Stimulated activated naive CD4-positive, alpha-beta T cell (primary cell): ENCODE data around the gene PDX1.

ENCODE experiments used
- DNase-seq, 6 experiments: peaks; one replicate each; lab custom pipeline; 2025; lab: John Stamatoyannopoulos, UW

The PDX1 gene

DNA sequence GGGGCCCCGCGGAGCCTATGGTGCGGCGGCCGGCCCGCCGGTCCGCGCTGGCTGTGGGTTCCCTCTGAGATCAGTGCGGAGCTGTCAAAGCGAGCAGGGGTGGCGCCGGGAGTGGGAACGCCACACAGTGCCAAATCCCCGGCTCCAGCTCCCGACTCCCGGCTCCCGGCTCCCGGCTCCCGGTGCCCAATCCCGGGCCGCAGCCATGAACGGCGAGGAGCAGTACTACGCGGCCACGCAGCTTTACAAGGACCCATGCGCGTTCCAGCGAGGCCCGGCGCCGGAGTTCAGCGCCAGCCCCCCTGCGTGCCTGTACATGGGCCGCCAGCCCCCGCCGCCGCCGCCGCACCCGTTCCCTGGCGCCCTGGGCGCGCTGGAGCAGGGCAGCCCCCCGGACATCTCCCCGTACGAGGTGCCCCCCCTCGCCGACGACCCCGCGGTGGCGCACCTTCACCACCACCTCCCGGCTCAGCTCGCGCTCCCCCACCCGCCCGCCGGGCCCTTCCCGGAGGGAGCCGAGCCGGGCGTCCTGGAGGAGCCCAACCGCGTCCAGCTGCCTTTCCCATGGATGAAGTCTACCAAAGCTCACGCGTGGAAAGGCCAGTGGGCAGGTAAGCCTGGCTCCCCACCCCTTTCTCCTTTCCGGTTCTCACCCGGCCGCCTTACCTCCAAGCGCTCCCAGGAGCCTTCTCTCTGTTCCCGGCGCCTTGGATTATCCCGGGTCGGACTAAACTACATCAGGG is at the start of gene PDX1:
PDX1 (plus strand) TSS at position 67 of the 743 bp plus-strand sequence; CDS start at position 206, 139 bp downstream.
- no peak for DNase-seq

DNA sequence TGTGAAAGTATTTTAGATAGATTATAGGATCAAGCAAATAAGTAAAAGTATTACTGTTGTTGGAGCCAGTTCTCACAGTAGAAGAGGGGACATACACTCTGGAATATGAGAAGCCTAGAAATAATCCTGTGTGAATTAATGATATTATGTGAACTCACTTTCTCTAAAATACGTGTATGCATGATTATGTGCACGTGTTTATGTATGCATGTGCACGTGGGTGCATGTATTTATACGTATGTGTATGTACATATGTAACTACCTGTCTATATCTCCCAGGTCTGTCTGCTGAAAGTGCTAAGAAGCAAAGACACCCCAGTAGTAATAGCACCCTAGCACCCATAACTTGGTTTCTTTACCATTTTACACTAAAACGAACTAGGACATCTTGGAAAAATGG is 41.5 kb upstream of the PDX1 start:
- DNase-seq: no peak

DNA sequence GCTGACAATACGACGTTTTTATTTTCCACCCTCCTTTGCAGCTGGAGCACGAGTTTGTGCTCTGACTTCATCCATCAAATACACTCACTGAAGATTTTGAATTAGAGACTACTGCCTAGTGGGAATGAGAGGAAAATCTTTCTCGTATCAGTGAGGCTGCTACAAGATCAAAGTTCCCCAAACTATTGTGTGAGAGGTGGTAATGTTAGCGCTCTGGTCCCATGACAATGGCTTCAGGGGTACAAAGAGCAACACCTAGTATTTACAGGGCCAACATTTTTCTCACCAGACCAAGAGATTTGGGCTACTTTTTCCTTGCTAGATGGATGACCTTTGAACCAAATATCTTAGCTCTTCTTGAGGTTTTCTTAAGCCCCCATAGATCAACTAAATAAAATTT is 30.3 kb upstream of the PDX1 start:
- DNase-seq: no peak

DNA sequence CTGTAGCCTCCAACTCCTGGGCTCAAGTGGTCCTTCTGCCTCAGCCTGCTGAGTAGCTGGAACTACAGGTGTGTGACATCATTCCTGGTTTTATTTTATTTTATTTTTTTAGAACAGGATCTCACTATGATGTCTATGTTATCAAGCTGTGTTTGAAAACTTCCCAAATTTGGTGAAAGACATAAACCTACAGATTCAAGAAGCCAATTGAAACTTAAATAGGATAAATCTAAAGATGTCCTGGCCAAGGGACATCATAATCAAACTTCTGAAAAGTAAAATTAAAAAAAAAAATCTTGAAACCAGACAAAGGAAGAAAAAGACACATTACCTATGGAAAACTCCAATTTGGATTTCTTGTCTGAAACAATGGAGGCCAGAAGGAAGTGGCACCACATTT is 23.1 kb upstream of the PDX1 start:
- no peak for DNase-seq

DNA sequence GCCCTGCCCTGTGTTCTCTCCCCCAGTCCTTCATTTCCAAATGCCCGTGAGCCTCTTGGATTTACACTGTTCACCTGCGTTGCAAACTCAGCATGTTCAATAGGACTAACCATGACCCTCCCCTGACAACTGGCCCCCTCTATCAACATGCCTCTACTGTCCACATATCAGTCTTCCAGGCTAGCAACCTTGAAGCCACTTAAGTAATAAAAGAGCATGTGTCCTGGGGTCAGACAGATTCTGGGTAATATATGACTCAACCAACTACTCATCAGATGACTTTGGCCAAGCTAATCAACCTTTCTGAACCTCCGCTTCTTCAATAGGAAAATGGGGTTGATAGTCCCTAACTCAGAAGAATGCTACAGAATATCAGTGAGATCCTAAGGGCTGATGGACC is 15.1 kb upstream of the PDX1 start:
- DNase-seq: no peak

DNA sequence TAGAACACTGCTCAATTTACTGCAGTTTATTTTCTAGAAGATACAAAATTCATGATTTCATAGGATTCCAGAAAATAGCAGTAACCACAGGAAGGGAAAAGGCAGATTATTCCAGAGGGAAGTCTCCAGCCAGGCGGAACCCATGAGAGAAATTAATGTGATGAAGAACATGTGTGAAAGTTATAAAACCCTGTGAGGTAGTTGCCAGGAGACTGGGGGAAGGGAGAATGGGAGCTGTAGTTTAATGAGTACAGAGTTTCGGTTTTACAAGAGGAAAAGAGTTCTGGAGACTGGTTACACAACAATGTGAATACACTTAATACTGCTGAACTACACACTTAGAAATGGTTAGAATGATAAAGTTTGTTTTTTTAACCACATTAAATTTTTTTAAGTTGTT is 14.2 kb upstream of the PDX1 start:
- DNase-seq: no peak

DNA sequence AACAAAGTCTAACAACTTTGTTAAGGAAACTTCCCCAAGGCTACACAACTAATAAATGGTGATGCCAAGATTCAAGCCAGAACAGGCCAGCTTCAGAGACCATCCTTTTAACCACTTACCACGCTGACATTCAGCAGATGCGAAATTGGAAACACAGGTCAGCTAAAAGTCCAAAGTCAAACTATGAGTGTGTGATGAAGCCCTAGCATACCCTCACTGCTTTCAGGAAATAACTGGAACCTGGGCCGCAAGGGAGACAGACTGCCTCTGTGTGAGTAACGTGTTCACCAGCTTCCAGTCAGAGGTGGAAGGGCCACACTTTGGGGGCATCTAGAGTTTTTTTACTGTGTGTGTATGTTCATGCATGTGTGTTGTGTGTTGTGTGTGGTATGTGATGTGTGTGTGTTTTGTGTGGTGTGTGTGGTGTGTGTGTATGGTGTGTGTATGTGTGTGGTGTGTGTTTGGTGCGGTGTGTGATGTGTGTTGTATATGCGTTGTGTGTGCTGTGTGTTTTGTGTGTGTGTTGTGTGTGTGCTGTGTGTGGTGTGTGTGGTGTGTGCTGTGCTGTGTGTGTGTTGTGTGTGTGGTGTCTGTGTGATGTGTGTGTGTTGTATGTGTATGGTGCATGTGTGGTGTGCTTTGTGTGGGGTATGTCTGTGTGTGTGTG is 12.5 kb upstream of the PDX1 start:
- no peak for DNase-seq

DNA sequence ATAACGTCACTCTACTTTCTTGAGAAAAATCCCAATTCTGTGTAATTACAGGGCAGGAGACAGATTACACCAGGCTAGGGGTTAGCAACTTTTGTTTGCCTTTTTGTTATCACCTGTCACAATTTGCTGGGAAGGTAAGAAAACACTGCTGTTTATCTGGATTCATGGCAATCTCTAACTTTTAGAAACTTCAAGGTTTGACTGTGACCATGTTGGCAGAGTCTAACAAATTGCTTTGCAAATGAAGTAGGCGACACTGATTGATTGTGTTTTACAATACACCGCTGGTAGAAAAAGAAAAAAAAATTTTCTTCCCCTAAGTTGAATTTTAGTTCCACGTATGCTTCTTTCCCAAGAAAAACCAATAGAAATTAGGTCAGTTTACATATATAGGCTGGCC is 10.4 kb upstream of the PDX1 start:
- DNase-seq: no peak

DNA sequence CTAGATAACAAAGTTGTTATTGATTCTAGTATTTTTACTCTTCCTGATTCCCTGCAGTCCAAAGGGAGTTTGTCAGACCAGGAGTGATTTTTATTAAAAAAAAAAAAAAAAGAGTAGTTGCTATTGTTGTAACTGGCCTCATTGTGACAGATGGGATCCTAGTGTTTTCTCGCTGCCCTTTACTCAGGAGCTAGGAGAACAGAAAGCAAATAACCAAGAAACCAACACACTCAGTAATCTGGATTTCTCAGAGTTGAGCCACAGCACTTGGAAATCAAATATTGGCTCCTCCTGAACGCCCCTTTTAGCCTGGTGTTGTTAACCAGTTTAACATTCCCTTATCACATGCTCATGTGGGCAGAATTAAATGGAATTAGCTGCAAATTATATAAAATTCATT is 8.3 kb upstream of the PDX1 start:
- no peak for DNase-seq

DNA sequence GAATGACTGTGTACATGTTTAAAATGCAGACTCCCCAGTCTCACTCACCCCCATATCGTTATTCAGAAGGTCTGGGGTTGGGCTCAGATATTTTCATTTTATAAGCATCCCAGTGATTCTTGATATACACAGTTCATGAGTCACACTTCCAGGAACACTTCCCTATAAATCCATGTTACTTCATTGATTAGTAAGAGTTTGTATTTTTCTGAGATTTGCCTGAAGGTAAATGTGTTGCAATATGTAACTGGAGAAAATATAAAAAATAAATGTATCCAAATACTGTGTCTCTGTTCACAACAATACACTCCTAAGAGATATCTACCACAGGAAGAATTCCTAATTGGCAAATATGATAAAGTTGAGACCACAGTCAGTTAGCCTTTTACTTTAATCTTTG is 6.6 kb upstream of the PDX1 start:
- no peak for DNase-seq

DNA sequence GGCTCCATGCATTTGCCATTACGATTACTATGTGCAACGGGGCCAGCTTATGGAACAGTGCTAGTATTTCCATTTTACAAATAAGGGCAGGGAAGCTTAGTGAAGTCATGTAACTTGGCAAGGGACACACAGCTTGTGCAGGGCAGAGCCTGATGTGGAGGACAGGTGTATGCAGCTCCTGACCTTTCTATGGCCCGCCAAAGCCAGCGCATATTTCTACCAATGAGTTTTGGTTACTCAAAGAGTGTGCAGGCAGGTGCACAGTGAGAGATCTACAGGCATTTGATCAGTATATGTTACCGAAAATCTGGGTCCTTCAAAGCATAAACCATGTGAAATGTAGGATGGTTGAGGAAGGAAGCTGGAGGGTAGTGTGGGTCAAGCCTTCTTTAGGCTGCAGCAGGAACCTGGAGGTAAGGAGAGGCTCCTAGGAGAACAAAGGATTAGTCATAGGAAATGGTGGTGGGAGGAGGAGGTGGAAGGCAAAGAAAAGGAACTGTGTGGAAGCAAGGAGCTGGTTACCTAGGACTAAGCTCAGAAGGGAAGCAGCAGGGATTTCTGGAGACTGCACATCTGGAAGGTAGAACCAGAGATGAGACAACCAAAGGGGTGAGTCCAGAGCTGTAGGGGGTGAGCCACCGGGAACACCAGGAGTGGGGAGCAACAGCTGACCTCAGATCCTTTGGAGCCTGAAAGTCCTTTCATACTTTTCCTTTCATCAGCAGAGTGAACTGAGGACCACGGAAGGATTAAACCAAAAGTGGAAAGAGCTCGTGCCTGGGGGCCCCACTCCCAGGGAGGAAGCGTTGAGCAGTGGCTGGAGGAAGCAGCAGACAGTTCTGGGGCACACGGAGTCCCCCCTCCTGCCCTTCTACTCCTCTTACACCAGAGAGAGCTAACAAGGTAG is 4.2 kb upstream of the PDX1 start:
- DNase-seq: no peak

DNA sequence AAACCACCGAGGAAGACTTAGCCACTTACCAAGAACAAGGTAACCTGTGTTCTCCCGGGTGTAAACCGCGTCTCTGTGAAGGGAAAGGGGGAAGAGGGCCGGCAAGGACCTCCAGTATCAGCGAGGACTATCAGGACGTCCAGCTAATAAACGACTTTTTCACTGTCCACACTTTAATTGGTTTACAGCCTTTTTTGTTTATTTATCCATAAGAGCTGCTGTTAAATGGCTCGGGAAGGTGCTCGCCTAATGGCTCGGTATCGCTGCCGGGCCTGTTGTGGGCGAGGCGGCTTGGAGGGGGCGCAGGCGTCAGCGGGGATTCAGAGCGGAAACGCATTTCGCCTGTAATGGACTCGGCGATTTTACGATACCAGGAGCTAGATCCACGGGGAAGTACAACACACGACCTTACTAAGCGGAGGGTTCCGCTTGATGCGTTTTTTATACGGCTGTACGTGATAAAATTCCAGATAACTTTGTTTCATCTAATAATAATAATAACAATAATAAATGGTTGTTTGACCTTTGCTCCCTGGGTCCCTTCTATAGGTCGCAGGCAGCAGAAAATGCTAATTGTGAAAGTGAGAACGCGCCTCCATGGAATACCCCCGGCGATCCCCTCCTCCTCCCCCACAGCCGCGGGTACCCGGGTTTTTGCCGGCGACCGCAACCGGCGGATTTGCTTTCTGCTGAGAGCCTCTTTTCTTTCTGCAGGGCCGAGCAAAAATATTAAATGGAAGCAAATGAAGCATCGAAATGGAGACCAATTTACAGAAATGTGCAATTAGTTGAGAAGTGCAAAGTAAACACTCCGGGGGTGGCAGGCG is 2.5 kb upstream of the PDX1 start:
- DNase-seq: no peak

DNA sequence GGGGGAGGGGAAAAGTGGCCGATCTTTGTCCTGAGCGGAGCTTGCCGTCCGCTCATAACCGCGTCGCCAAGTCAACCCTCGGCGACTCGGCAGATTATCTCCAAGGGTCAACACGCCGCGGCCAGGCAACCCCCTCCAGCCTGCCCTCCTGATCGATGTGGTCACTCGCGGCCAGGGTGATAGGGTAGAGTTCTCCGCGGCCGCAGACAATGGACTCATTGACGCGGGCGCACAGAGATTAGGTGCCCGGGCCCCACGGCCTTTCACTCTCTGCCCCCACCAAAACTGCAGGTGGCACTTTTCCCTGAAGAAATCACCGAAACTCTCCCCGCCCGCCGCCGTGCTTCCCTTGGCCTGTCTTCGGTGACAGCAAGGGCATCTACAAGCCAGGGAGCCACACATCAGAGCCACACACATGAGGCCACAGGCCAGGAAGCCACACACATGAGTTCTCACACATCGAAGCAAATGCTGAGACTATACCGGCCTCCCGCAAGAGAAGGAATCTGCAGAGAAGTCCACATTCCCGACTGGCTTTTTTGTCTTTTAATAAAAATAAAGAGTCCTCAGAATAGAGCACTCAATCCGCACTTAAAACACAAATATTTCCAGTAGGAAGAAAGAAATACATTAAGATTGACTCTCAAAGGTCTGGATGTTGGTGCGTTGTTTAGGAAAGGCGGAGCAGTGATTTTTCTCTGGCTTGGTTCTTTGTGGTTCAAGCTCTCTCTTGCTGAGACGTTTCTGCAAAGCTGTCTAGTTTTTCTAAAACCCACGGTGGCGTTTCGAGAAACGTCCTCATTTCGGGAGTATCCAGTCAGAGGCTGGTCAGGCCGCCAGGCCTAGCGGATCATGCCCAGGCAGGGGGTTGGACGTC is 1.5 kb upstream of the PDX1 start:
- peak in 1 of 6 experiments; percentile 5 for DNase-seq

DNA sequence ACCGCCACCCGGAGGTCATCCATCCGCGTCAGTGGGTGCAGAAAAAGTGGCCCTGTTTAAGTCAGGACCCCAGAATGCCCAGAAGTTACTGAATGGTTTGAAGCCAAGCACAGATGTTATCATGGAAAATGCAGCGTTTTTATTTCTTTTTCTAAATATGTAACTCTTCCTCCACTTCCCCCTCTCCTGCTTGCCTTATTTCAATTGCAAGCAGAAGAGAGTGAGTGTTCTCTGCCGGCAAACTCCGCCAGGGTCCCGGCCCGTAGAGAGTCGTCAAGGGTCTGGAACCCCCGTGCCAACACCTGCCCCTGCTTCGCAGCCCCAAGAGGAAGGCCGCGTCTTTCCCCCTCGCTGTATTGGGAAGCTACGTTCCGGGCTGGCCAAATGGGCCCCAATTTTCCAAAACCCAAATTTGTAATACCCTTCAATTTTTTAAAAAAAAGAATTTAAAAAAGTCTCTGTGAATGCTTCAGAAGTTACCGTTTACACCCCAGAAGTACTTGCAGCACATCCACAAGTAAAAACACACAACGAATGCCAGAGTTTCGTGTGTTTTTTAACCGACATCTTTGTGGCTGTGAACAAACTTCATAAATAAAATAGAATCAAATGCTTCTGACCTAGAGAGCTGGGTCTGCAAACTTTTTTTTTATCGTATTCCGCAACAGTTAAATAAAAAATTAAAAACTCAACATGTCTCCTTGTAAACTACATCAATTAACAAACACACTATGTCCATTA is 712 bp upstream of the PDX1 start:
- no peak for DNase-seq

DNA sequence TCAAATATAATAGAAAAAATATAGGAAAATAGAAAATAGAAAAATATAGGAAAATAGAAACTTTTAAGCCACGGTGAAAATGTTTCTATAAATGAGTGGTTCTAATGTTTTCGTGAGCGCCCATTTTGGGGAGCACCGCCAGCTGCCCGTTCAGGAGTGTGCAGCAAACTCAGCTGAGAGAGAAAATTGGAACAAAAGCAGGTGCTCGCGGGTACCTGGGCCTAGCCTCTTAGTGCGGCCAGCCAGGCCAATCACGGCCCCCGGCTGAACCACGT is 204 bp upstream of the PDX1 start:
- DNase-seq: no peak

DNA sequence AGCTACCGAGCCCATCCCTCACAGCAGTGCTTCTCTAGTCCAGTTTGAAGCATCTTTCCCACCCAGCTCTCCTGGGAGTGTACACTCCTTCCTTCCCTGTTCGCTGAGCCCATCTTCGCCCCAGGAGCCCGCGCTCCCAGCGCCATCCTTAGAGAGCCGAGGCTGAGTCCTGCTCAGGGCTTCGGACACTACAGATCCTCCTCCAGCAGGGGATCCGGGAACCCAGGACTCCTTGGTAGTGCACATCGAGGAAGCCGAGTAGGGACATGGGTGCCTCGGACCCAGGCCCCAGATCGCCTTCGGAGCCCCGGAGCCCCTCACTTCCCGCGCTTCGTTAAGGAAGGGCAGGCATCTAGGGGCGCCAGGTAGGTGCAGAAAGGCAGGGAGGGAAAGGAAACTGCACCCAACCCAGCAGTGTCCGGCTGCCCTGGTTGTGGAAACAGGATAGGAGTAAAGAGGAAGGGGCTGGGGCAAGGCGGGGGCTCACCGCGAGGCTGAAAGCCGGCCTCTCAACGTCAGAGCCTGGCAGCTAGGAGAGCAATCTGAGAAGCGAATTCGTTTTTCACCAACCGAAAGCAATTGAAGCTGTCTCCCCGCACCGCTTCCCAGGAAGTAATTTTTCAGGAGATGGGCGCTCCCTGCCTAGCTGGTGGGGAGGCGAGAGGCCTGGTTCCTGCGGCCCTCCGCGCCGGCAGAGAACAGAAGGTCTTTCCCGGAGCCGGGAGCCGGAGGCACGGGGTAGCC is 1.0 kb downstream of the PDX1 start:
- DNase-seq: no peak

DNA sequence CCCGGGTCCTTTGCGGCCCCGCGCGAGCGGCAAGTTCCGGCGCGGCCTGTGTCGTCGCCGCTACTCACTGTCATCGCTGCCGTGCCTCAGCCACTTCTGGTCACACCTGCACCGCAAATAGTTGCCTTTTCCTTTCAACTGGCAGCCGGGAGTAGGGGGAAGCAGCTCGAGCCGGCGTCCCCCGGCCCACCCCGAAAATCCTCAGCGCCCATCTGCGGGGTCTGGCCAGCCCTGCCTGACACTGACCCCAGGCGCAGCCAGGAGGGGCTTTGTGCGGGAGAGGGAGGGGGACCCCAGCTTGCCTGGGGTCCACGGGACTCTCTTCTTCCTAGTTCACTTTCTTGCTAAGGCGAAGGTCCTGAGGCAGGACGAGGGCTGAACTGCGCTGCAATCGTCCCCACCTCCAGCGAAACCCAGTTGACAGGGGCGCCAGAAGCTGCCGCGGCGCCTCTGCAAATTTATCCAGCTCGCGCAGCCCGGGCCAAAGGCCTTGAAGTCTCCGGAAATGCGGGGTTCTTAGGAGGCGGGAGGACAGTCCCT is 1.7 kb downstream of the PDX1 start:
- peak in 1 of 6 experiments; percentile 6 for DNase-seq

DNA sequence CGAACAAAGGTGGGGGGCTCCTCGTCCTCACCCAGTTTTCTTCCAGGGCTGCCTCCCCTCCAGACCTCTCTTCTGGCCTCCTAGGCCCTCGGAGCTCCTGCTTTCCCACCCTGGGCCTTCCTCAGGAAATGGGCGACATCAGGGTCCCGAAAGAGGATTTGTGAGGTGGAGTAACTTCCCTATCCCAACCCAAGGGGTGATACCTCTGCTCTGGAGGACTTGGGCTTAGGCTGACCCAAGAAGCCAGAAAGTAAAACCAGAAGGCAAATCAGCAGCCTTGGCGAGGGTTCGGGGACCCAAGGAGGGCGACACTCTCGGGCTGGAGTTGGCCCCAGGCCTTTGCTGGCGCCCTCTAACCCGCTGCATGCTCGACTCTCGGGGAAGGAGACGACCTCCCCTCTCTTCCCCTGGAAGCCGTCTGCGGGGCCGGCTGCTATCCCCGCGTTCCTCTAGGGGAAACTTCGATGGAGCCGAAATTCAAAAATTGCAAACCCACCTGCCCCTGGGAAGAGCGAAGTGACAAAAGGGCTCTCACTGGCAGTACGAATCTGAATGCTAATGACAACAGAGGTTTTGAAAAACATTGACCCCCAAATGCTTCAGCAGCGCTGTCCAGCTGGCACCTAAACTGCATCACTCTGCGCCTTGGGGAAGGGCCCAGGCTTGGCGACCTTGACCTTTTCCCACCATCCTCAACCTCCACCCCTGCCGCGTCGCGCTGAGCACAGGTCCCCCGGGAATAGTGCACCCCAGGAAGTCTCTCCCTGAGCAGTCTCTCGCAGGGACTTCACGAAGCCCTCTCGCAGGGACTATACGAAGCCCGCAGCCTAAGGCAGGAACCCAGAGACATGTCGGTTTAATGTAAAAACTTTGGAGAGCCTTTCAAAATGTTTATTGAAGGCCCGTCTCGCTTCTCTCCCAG is 2.4 kb downstream of the PDX1 start:
- DNase-seq: no peak
